ENCODE data around the gene SPAG16.
"Not testable (repeated sequence)": the region's sequence is repeated elsewhere in the genome, so short reads cannot be mapped to it uniquely, and the experiment has no call there.

The SPAG16 gene

GRCh38 chr2:213274143-213274542 lies 10.1 kb upstream of the SPAG16 start:
- Histone ChIP-seq H3K9ac (ENCODE audit: low read depth, low read length) (no peak overlapping the region), H3K36me3 (ENCODE audit: insufficient read depth, low read length) (no peaks in the 10 kb centered on the region), H3K9me3 (ENCODE audit: insufficient read depth, low read depth, low read length) (peaks cover 17% of the 10 kb centered on the region), H3K27me3 (ENCODE audit: insufficient read depth, low read length) (no peaks in the 10 kb centered on the region), H3K27ac (ENCODE audit: low read depth, low read length) (no peak overlapping the region), H3K4me1 (ENCODE audit: insufficient read depth, low read length) (no peaks in the 10 kb centered on the region), H3K4me3 (ENCODE audit: low read length) (no peak overlapping the region)
- WGBS, result 100% methylated on average over 1 of the region's 1 CpG

DNA sequence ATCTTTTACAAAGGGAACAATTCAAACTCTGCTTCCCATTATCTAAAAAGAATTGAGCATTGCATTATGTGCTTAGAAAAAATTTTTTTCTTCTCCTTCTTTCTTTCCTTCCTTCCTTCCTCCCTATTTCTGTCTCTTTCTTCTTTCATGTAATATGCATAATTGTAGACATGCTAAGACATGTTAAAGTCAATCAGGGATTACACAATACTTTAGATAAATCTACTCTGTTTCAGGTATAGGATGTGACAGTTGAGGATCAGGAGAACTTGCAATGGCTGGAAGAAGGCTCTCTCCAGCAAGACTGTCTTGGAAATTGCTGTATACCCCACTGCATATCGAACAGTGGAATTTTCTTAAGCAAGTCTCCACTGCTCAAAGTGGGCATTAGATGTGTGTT lies 9.0 kb upstream of the SPAG16 start:
- H3K36me3 ChIP-seq (ENCODE audit: insufficient read depth, low read length), result no peaks in the 10 kb centered on the region
- no peak overlapping the region for H3K27ac ChIP-seq (ENCODE audit: low read depth, low read length)
- peaks cover 17% of the 10 kb centered on the region for H3K9me3 ChIP-seq (ENCODE audit: insufficient read depth, low read depth, low read length)
- H3K27me3 ChIP-seq (ENCODE audit: insufficient read depth, low read length), result no peaks in the 10 kb centered on the region
- H3K4me3 ChIP-seq (ENCODE audit: low read length), result no peak overlapping the region
- WGBS, result 86% methylated on average over 1 of the region's 1 CpG
- no peaks in the 10 kb centered on the region for H3K4me1 ChIP-seq (ENCODE audit: insufficient read depth, low read length)
- H3K9ac ChIP-seq (ENCODE audit: low read depth, low read length), result no peak overlapping the region

GRCh38 chr2:213277134-213277533 lies 7.1 kb upstream of the SPAG16 start:
- H3K27me3 ChIP-seq (ENCODE audit: insufficient read depth, low read length); H3K27ac ChIP-seq (ENCODE audit: low read depth, low read length); H3K4me1 ChIP-seq (ENCODE audit: insufficient read depth, low read length); H3K9ac ChIP-seq (ENCODE audit: low read depth, low read length); H3K4me3 ChIP-seq (ENCODE audit: low read length); H3K36me3 ChIP-seq (ENCODE audit: insufficient read depth, low read length): not testable (repeated sequence)
- H3K9me3 ChIP-seq (ENCODE audit: insufficient read depth, low read depth, low read length), result peaks cover 17% of the 10 kb centered on the region
- 76% methylated on average over 2 of the region's 2 CpGs for WGBS

DNA sequence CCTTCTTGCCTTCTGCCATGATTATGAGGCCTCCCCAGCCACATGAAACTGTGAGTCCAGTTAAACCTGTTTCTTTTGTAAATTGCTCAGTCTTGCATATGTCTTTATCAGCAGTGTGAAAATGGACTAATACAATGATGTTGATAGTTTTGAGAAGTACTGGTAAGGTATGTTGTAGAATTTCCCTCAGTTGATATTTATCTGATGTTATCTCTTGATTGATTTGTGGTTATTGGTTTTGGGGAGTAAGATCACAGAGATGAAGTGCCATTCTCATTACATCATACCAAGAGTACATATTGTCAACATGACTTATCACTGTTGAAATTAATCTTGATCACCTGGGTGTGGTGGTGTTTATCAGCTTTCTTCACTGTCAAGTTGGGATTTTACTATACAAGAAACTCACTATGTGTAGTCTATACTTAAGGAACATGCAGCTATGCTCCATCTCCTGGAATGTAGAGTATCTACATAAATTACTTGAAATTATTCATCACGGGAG lies 5.1 kb upstream of the SPAG16 start:
- Histone ChIP-seq H3K9ac (ENCODE audit: low read depth, low read length) (no peak overlapping the region), H3K27me3 (ENCODE audit: insufficient read depth, low read length) (no peaks in the 10 kb centered on the region), H3K27ac (ENCODE audit: low read depth, low read length) (no peak overlapping the region), H3K4me3 (ENCODE audit: low read length) (no peak overlapping the region), H3K36me3 (ENCODE audit: insufficient read depth, low read length) (no peaks in the 10 kb centered on the region), H3K9me3 (ENCODE audit: insufficient read depth, low read depth, low read length) (peaks cover 17% of the 10 kb centered on the region), H3K4me1 (ENCODE audit: insufficient read depth, low read length) (no peaks in the 10 kb centered on the region)
- no CpG with 5 or more reads among the region's 1 CpG for WGBS

- Histone ChIP-seq H3K4me3 (ENCODE audit: low read length) (no peak overlapping the region), H3K4me1 (ENCODE audit: insufficient read depth, low read length) (peaks cover under 1% of the 10 kb centered on the region; the same call in 1 of the 2 replicates), H3K27me3 (ENCODE audit: insufficient read depth, low read length) (no peaks in the 10 kb centered on the region), H3K9ac (ENCODE audit: low read depth, low read length) (no peak overlapping the region), H3K27ac (ENCODE audit: low read depth, low read length) (no peak overlapping the region), H3K36me3 (ENCODE audit: insufficient read depth, low read length) (no peaks in the 10 kb centered on the region), H3K9me3 (ENCODE audit: insufficient read depth, low read depth, low read length) (peaks cover 17% of the 10 kb centered on the region)
- whole genome bisulfite sequencing, result 94% methylated on average over 1 of the region's 1 CpG
These were observed 4.3 kb upstream of the SPAG16 start for GRCh38 chr2:213279971-213280370.

DNA sequence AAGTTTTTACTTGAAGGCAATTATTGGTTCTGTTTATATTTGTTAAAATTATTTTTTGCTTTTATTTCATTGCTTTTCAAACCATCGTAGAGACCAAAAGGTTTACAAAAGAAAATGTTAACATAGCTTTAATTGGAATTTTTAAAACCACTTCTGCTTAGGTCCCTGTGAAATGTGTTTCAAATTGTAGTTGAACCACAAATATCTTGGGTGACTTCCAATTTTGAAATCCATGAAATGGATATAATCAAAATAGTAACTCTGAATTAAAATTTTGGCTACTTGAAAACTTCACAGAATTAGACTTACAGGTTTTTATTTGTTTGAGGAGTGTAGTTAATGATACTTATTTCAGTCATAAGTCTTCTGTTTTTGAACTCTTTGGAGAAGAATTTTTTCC lies 3.1 kb upstream of the SPAG16 start:
- WGBS, result no CpG with 5 or more reads among the region's 1 CpG
- no peaks in the 10 kb centered on the region for H3K27me3 ChIP-seq (ENCODE audit: insufficient read depth, low read length)
- no peak overlapping the region for H3K9ac ChIP-seq (ENCODE audit: low read depth, low read length)
- no peak overlapping the region for H3K4me3 ChIP-seq (ENCODE audit: low read length)
- H3K4me1 ChIP-seq (ENCODE audit: insufficient read depth, low read length), result peaks cover 6% of the 10 kb centered on the region; the same call in 1 of the 2 replicates
- peaks cover 17% of the 10 kb centered on the region for H3K9me3 ChIP-seq (ENCODE audit: insufficient read depth, low read depth, low read length)
- no peak overlapping the region for H3K27ac ChIP-seq (ENCODE audit: low read depth, low read length)
- no peaks in the 10 kb centered on the region for H3K36me3 ChIP-seq (ENCODE audit: insufficient read depth, low read length)

DNA sequence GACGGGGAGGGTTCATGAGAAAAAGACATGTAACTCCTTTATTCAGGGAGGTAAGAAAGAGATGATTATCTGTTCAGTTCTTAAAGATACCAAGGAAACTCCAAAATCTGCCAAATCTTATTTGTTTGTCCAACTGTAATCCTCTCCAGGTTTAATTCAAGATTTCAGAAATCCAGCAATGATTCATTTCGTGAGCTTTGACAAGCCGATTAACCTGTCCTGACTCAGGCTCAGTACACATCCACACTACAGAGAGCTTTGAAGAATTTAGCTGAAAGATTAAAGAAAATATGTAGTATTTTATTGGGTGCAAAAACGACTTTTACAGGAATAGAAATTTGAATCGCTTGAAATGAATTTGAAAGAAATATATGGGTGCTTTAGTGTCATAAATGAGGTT lies 1.1 kb downstream of the SPAG16 start:
- Histone ChIP-seq H3K9me3 (ENCODE audit: insufficient read depth, low read depth, low read length) (no peaks in the 10 kb centered on the region), H3K4me3 (ENCODE audit: low read length) (peak overlapping the region; percentile 91), H3K36me3 (ENCODE audit: insufficient read depth, low read length) (no peaks in the 10 kb centered on the region), H3K27ac (ENCODE audit: low read depth, low read length) (no peak overlapping the region), H3K9ac (ENCODE audit: low read depth, low read length) (peak overlapping the region; percentile 88), H3K27me3 (ENCODE audit: insufficient read depth, low read length) (no peaks in the 10 kb centered on the region), H3K4me1 (ENCODE audit: insufficient read depth, low read length) (peaks cover 18% of the 10 kb centered on the region)
- whole genome bisulfite sequencing, result 90% methylated on average over 4 of the region's 5 CpGs

DNA sequence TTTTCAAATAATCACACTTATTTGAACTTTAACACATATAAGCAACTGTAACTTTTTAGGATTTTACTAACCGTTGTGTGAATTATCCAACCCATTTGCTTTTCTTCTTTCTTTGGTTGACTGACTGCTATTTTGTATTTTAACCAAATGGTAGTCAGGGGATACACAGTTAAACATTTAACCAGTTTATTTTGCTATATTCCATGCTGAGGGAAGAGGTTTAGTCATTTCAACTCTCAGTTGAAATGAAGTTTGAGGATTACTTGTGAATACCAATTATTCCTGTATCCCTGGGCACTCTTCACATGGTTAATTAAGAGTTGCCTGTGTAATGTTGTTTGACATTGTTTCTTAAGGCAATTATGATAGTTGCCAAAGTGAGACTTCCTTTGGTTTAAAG lies 1.9 kb downstream of the SPAG16 start:
- 100% methylated on average over 1 of the region's 1 CpG for WGBS
- Histone ChIP-seq H3K9me3 (ENCODE audit: insufficient read depth, low read depth, low read length) (no peaks in the 10 kb centered on the region), H3K9ac (ENCODE audit: low read depth, low read length) (no peak overlapping the region), H3K4me3 (ENCODE audit: low read length) (no peak overlapping the region), H3K27me3 (ENCODE audit: insufficient read depth, low read length) (no peaks in the 10 kb centered on the region), H3K36me3 (ENCODE audit: insufficient read depth, low read length) (no peaks in the 10 kb centered on the region), H3K4me1 (ENCODE audit: insufficient read depth, low read length) (peaks cover 19% of the 10 kb centered on the region), H3K27ac (ENCODE audit: low read depth, low read length) (no peak overlapping the region)

GRCh38 chr2:213288913-213289700 lies 4.8 kb downstream of the SPAG16 start:
- Histone ChIP-seq H3K27ac (ENCODE audit: low read depth, low read length) (no peak overlapping the region), H3K36me3 (ENCODE audit: insufficient read depth, low read length) (no peaks in the 10 kb centered on the region), H3K4me1 (ENCODE audit: insufficient read depth, low read length) (peaks cover 19% of the 10 kb centered on the region), H3K4me3 (ENCODE audit: low read length) (no peak overlapping the region), H3K9ac (ENCODE audit: low read depth, low read length) (no peak overlapping the region), H3K9me3 (ENCODE audit: insufficient read depth, low read depth, low read length) (no peaks in the 10 kb centered on the region), H3K27me3 (ENCODE audit: insufficient read depth, low read length) (no peaks in the 10 kb centered on the region)
- WGBS, result 53% methylated on average over 1 of the region's 2 CpGs

DNA sequence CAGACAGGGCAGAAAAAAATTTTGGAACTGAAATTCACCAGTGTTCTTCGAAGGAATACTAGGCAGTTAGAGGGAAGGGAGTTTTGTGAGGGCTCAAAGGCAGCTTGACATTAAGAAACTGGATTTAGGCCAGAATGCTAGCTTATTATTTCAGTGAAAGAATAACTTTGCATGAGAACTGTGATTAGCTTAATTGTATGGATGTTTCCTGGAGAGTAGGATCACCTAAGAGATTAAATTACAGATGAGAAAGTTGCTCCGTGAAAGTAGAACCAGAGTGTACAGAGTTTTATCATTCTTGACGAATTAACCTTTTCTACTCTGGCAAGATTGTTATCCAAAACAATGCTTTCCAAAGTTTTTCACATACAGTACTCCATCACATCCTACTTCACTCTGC lies 6.2 kb downstream of the SPAG16 start:
- H3K27me3 ChIP-seq (ENCODE audit: insufficient read depth, low read length), result no peaks in the 10 kb centered on the region
- H3K27ac ChIP-seq (ENCODE audit: low read depth, low read length), result no peak overlapping the region
- no peaks in the 10 kb centered on the region for H3K9me3 ChIP-seq (ENCODE audit: insufficient read depth, low read depth, low read length)
- H3K4me1 ChIP-seq (ENCODE audit: insufficient read depth, low read length), result peaks cover 13% of the 10 kb centered on the region
- 91% methylated on average over 3 of the region's 3 CpGs for WGBS
- no peak overlapping the region for H3K9ac ChIP-seq (ENCODE audit: low read depth, low read length)
- no peaks in the 10 kb centered on the region for H3K36me3 ChIP-seq (ENCODE audit: insufficient read depth, low read length)
- no peak overlapping the region for H3K4me3 ChIP-seq (ENCODE audit: low read length)

DNA sequence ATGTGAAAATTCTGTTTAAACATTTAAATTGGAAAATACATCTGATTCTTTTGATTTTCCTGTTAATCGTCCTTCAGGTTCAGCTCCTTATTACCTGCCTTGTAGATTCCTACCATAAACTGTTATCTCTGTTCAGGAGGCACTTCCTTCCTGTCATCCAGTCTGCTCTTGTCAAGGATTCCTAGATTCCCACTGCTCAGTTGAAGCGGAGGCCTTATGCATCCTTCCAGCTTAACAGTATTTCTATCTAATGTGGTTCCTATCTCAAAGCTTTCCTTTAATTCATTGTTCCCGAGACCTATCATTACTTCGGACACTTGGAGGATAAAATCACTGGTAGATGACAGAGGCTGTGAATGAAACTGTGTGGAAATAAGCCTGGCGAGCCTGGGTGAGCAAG lies 12.0 kb downstream of the SPAG16 start:
- H3K4me3 ChIP-seq (ENCODE audit: low read length), result no peak overlapping the region
- no peaks in the 10 kb centered on the region for H3K4me1 ChIP-seq (ENCODE audit: insufficient read depth, low read length)
- no peak overlapping the region for H3K27ac ChIP-seq (ENCODE audit: low read depth, low read length)
- WGBS, result 94% methylated on average over 5 of the region's 5 CpGs
- no peaks in the 10 kb centered on the region for H3K27me3 ChIP-seq (ENCODE audit: insufficient read depth, low read length)
- no peaks in the 10 kb centered on the region for H3K9me3 ChIP-seq (ENCODE audit: insufficient read depth, low read depth, low read length)
- no peak overlapping the region for H3K9ac ChIP-seq (ENCODE audit: low read depth, low read length)
- H3K36me3 ChIP-seq (ENCODE audit: insufficient read depth, low read length), result peaks cover 34% of the 10 kb centered on the region
